Skeletal muscle tissue (tissue), 4 donors: ENCODE results near the gene RAI1. TPM values are rescaled to one million over a fixed set of nuclear protein-coding genes. Genes with fewer than 3 reads are reported as not detected.

Experiments
- H3K27ac ChIP-seq: one replicate; pipeline ENCODE4 v1.7.0; 2013; ENCODE audit warnings: mild to moderate bottlenecking, low read depth, low read length, inconsistent platforms
- H3K27me3 ChIP-seq, 3 donors: one replicate each; pipeline ENCODE4 v1.7.0; 2013; ENCODE audit warnings: low read length in 3 of 3; ENCODE audit not compliant: control insufficient read depth in 3 of 3, insufficient read depth in 3 of 3
- H3K36me3 ChIP-seq, 3 donors: one replicate each; pipeline ENCODE4 v1.7.0; 2013; ENCODE audit warnings: low read length in 3 of 3; ENCODE audit not compliant: control insufficient read depth in 3 of 3, insufficient read depth in 3 of 3
- H3K4me1 ChIP-seq, 3 donors: one replicate each; pipeline ENCODE4 v1.7.0; 2013; ENCODE audit warnings: low read length in 3 of 3, mild to moderate bottlenecking in 3 of 3; ENCODE audit not compliant: control insufficient read depth in 3 of 3, insufficient read depth in 3 of 3
- H3K4me3 ChIP-seq, 3 donors: one replicate each; pipeline ENCODE4 v1.7.0; 2013; ENCODE audit warnings: low read length in 3 of 3
- H3K9ac ChIP-seq, 3 donors: one replicate each; pipeline ENCODE4 v1.7.0; 2013; ENCODE audit warnings: low read length in 3 of 3, mild to moderate bottlenecking in 3 of 3, moderate library complexity in 2 of 3, low read depth in 1 of 3
- H3K9me3 ChIP-seq, 3 donors: one replicate each; pipeline ENCODE4 v1.7.0; 2013; ENCODE audit warnings: low read length in 3 of 3; ENCODE audit not compliant: control insufficient read depth in 3 of 3
- total RNA-seq: library from RNA; depleted of rRNA; stranded (reverse); fragments of >200 nt; gene quantifications from one replicate; pipeline ENCODE4 v1.2.3, GENCODE V29; 2014
- donor health status: Osteomylitis.

The RAI1 gene
- total RNA-seq, 1 donor from 2014 or later: 3.1 TPM

GRCh38 chr17:17749025-17749772 is 67.9 kb downstream of the RAI1 start:
- no peaks in the 10 kb centered on the region for H3K9me3 ChIP-seq
- no peak overlapping the region for H3K9ac ChIP-seq
- no peaks in the 10 kb centered on the region for H3K36me3 ChIP-seq
- H3K27ac ChIP-seq: no peak overlapping the region
- H3K27me3 ChIP-seq: no peaks in the 10 kb centered on the region
- H3K4me3 ChIP-seq: no peak overlapping the region
- H3K4me1 ChIP-seq: peaks cover 34 to 45% (median 43%) of the 10 kb centered on the region in 3 donors

DNA sequence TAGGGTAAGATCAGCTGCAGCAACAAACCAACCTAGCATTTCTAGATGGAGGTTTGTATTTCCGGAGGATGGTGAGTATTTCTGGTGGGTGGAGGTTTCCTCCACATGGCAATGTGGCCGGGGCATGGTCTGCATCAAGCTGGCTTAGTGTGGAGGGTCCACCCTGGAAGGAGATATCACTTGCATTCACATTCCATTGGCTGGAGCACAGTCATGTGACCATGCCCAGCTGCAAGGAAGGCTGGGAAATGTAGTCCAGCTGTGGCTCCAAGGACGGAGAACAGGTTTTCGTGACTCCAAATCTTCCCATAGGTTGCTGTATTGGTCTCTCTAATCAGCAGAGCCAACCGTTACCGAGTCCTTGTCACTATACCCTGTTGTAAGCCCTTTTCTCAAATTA is 68.7 kb downstream of the RAI1 start:
- Histone ChIP-seq H3K9ac (no peak overlapping the region), H3K4me3 (no peak overlapping the region), H3K27ac (no peak overlapping the region), H3K36me3 (no peaks in the 10 kb centered on the region), H3K27me3 (no peaks in the 10 kb centered on the region), H3K9me3 (no peaks in the 10 kb centered on the region), H3K4me1 (peaks cover 39 to 51% (median 44%) of the 10 kb centered on the region in 3 donors)

DNA sequence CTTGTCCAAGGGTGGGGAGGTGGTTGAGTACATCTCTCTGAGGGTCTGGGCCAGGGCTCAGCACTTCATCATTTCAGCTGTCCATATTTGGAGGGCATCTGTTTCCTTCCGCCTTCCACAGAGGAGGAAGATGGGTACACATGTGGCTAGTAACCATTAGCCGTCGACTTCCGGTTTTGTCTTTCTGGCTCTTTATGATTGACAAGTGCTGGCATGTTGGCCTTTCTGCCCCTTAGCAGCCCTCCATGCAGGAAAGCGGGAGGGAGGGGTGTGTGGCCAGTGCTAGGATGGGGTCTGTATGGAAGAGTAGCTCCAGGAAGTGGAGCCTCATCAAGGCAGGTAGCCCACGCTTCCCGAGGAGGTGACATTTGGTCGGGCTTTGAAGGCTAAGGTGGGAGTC is 69.6 kb downstream of the RAI1 start:
- H3K4me1 ChIP-seq: peaks cover 47 to 60% (median 50%) of the 10 kb centered on the region in 3 donors
- no peaks in the 10 kb centered on the region for H3K36me3 ChIP-seq

DNA sequence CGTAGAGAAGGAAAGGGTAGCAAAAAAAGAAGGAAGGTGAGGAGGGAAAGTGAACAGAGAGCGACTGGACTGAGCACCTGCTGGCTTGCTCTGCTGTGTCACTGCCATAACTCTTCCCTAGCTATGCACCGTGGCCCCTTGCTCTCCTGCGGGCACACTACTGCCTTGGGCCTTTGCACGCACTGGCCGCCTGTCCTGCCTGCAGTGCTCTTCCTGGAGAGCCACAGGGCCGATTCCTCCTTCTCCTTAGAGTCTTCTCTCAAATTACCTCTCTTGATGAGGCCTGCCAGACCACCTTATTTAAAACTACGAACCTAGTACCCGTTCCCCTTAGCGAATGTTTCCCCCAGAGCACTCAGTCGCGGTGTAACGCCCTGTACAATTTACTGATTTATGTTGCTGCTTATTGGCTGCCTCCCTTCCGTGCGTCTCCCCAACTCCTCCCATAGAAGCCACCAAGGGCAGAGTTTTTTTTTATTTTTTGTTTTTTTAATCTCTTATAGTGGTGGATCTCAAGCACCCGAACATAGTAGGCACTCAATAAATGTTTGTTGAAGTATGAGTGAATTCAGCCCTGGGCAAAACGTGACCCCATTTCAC is 70.3 kb downstream of the RAI1 start:
- Histone ChIP-seq H3K4me1 (peaks cover 45 to 61% (median 48%) of the 10 kb centered on the region in 3 donors), H3K4me3 (peak overlapping the region; percentile 52 to 70 (median 68)), H3K9me3 (no peaks in the 10 kb centered on the region), H3K27ac (peak overlapping the region; percentile 85), H3K27me3 (no peaks in the 10 kb centered on the region), H3K36me3 (no peaks in the 10 kb centered on the region), H3K9ac (peak overlapping the region in 2 of 3 donors; percentile 56 to 74)

More for the DNA sequence above, 69.6 kb downstream of the RAI1 start:
- Histone ChIP-seq H3K9ac (peak overlapping the region in 1 of 3 donors; percentile 40), H3K27ac (peak overlapping the region; percentile 85), H3K9me3 (no peaks in the 10 kb centered on the region), H3K4me3 (no peak overlapping the region), H3K27me3 (no peaks in the 10 kb centered on the region)

DNA sequence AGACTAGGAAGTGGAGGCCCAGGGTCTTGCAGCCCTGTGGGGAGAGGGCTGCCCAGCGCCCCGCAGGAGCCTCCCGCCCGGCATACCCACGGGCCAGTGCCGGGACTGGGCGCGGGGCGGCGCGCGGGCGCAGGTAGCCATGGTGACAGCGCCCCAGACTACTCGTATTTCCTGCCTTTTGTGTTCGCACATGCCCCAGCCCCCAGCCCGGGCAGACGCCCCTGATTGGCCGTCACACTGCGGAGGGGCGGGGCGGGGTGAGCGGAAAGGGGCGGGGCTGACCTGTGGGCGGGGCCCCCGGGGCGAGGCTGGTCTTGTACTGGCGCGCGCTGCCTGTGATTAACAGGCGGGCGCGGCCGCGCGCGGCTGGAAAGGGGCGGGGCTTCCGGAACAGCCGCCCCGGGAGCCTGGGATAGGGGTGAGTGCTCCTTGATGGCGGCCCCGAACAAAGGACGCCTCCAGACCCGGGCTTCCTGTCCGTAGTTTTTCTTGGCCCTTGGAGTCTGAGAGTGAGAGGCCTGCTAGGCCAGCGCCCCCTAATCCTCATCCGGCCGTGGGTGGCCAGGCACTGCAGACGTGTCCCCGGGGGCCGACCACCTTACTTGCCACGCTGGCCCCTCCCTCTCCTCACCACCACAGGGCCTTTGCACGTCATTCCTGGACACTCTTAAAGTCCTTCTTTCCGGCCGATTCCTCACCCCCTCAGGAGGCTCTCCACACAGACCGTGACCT is 71.0 kb downstream of the RAI1 start:
- peak overlapping the region; percentile 80 to 88 (median 85) for H3K4me3 ChIP-seq
- H3K4me1 ChIP-seq: peaks cover 44 to 60% (median 45%) of the 10 kb centered on the region in 3 donors
- no peaks in the 10 kb centered on the region for H3K36me3 ChIP-seq
- H3K9ac ChIP-seq: peak overlapping the region; percentile 81 to 88 (median 83)
- no peaks in the 10 kb centered on the region for H3K9me3 ChIP-seq
- H3K27me3 ChIP-seq: no peaks in the 10 kb centered on the region
- peak overlapping the region; percentile 85 for H3K27ac ChIP-seq

- Histone ChIP-seq H3K4me3 (peak overlapping the region; percentile 80 to 88 (median 85)), H3K9me3 (no peaks in the 10 kb centered on the region), H3K27me3 (no peaks in the 10 kb centered on the region), H3K36me3 (no peaks in the 10 kb centered on the region), H3K27ac (peak overlapping the region; percentile 85), H3K9ac (peak overlapping the region; percentile 81 to 88 (median 83)), H3K4me1 (peaks cover 40 to 57% (median 45%) of the 10 kb centered on the region in 3 donors)
Measured at GRCh38 chr17:17752821-17753321, 71.6 kb downstream of the RAI1 start.

DNA sequence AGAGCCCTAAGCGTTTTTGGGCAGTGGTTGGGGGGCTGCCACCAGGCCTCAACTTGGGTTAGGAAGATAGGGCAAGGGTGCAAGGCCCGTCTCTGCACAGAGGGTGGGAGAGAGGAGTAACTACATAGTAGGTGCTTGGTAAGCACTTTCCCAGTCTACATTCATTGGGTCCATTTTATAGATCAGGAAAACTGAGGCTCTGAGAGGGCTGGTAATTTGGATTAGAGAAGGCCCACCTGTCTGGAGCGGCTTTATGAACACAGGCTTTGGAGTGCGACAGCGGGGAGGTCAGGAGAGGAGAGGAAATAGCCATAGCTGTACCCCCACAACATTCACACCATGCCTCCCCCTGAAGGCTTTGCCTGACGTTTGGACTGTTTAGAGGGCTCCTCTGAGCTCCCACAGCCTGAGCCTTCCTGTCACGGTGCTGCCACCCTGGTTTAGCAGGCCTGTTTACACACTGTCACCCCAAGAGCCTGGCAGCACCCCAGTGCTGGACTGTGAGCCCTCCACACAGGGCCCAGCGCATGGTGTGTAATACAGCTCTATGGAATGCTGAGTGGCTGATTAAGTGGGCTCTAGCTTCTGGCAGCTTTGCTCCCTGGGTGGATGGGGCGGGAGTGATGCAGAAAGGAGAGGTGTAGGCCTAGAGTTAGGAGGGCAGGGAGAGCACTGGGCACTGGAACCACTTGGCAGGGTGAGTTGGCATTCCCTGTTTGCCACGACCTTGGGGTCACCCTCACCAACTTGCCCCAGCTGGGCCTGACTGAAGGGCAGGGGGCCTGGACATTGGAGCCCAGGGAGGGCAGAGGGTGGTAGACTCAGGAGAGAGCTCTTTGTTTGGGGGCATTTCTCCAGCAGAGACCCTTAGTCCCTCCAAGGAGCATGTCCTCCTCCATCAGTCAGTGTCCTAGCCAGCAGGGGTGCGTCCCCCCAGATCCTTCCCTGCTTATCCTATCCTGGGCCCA is 73.7 kb downstream of the RAI1 start:
- Histone ChIP-seq H3K27ac (peak overlapping the region; percentile 23), H3K4me3 (peak overlapping the region in 1 of 3 donors; percentile 19), H3K27me3 (no peaks in the 10 kb centered on the region), H3K9ac (peak overlapping the region; percentile 38 to 64 (median 42)), H3K4me1 (peaks cover 35 to 60% (median 41%) of the 10 kb centered on the region in 3 donors), H3K36me3 (no peaks in the 10 kb centered on the region), H3K9me3 (no peaks in the 10 kb centered on the region)

DNA sequence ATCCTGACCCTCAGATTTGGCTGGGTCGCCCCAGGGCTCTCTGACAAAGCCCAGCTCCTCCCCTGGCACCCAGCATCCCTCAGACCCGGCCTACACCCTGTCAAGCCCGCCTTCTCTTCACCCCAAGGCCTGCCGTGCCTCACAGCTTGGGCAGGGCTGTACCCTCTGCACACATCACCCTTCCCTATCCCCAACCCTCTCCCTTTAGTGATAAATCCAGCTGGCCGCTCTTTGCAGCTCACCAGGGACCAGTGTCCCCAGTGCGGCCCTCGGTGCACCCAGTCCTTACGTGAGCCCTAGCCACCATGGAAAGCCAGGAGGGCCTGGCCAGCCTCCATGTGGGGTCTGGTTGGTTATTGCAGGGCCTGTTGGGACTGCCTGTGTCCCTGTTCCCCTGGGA is 74.5 kb downstream of the RAI1 start:
- Histone ChIP-seq H3K4me1 (peaks cover 35 to 58% (median 45%) of the 10 kb centered on the region in 3 donors), H3K9ac (peak overlapping the region in 1 of 3 donors; percentile 54), H3K27ac (peak overlapping the region; percentile 23), H3K4me3 (no peak overlapping the region), H3K9me3 (no peaks in the 10 kb centered on the region), H3K27me3 (no peaks in the 10 kb centered on the region), H3K36me3 (no peaks in the 10 kb centered on the region)

DNA sequence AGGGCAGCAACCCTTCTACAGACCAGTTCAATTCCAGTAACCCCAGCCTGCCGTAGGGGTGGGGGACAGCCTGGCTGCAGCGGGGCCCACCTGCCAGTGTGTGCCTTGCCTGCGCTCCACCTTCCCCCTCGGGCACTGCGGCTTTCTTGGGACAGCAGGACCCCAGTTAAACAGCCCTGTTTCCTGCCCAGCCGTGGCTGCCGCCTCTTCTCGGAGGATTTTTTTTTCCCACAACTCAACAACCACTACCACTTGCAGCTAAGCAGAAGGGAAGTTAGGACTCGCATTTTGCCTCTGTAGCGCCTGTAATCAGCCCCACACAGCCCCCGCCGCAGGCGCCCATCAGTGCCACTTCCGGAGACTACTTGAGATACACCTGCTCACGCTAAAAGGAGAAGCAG is 76.1 kb downstream of the RAI1 start:
- Histone ChIP-seq H3K27ac (no peak overlapping the region), H3K9ac (peak overlapping the region in 1 of 3 donors; percentile 4), H3K36me3 (no peaks in the 10 kb centered on the region), H3K4me3 (no peak overlapping the region), H3K9me3 (no peaks in the 10 kb centered on the region), H3K4me1 (peaks cover 23 to 49% (median 43%) of the 10 kb centered on the region in 3 donors), H3K27me3 (no peaks in the 10 kb centered on the region)
